Measurements from ENCODE around the gene CXCL5. TPM values are rescaled to one million over a fixed set of nuclear protein-coding genes. Genes with fewer than 3 reads are reported as not detected.
A peak's percentile ranks its signal among the peaks of the same experiment; 100 is the strongest.

CXCL5 gene
- 0.23 TPM in 1 of 2 replicates, not detected in the other for total RNA-seq (2014; rRNA removed; shearing (Covaris generic); ENCODE audit: low replicate concordance)

DNA sequence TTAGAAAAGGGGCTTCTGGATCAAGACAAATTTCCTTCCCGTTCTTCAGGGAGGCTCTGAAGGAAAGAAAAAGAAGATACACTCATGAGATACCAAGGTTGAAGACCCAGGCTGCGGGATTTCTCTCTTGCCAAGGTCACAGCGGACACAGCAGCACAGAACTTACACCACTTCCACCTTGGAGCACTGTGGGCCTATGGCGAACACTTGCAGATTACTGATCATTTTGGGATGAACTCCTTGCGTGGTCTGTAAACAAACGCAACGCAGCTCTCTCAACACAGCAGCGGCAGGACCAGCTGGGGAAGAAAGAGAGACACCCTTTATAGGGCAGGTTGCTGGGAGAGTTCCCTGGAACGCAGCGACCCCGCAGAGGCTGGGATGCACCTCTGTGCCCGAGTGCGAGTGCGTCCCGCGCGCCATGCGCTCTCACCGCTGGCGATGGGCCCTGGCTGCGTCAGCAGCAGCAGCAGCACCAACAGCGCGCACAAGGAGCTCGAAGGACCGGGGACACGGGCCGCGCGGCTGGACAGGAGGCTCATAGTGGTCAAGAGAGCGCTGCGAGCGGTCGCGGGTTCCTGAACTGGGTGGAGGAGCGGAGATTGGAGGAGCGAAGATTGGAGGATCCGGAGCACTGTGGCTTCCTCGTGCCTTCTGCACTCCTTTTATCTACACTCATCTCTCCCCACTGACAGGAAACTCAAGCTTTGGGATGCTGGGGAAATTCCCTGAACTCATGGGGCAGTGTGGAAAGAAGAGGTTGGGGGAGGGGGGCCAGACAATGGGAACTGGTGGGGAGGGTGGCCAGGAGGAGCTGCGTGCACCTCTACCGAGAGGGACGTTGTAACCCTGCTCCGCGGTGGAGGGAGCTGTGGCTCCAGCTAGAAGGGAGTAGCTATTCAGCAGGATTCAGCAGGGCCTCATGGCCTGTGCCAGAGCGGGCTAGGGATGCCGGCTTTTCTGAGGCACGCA, at the start of gene CXCL5:
TSS of gene CXCL5 (minus strand) at position 638 of the 972 bp plus-strand sequence. CDS start at position 542, 96 bp downstream.
- Histone ChIP-seq H3K4me3 (peak within 1 kb of the TSS; percentile 9), H3K27me3 (no peaks in the 10 kb centered on the region), H3K9me3 (no peaks in the 10 kb centered on the region), H3K36me3 (no peaks in the 10 kb centered on the region)
- DNase-seq = peak; percentile 41

GRCh38 chr4:74047152-74047551, 48.7 kb upstream of the CXCL5 start:
- H3K9me3 ChIP-seq = no peaks in the 10 kb centered on the region
- no peaks in the 10 kb centered on the region for H3K36me3 ChIP-seq
- no peak for DNase-seq
- H3K27me3 ChIP-seq = no peaks in the 10 kb centered on the region
- H3K4me3 ChIP-seq = no peak overlapping the region

DNA sequence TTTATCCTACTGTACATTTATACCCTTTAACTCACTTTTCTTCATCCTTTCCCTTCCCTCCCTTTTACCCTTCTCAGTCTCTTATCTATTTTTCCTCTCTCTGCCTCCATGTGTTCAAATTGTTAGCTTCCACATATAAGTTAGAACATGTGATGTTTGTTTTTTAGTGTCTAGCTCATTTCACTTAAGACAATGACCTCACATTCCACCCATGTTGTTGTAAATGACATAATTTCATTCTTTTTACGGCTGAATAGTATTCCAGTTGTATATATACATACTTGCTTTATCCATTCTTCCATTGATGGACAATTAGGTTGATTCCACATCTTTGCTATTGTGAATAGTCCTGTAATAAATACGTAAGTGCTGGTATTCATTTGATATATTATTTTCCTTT, 47.3 kb upstream of the CXCL5 start:
- Histone ChIP-seq H3K36me3 (no peaks in the 10 kb centered on the region), H3K4me3 (no peak overlapping the region), H3K9me3 (no peaks in the 10 kb centered on the region), H3K27me3 (no peaks in the 10 kb centered on the region)
- DNase-seq = no peak

DNA sequence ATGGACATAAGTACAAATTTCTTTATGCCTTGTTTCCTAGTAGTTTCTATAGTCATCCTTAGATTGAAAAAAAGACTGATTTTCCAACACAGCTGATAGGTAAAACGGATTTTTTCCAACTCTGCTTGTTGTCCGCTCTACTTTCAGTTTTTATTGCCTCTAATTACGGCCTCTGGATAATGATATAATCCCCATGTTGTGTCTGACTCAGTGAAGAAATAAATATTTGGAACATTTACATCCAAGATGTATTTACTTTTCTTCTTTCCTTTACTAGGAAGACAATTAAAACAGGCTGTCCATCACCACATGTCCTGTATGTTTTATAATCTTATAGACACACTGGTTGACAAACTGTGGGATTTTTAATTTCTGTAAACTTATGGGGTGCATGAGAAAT, 46.8 kb upstream of the CXCL5 start:
- Histone ChIP-seq H3K4me3 (no peak overlapping the region), H3K27me3 (no peaks in the 10 kb centered on the region), H3K9me3 (no peaks in the 10 kb centered on the region), H3K36me3 (no peaks in the 10 kb centered on the region)
- DNase-seq = no peak

- no peaks in the 10 kb centered on the region for H3K36me3 ChIP-seq
- H3K9me3 ChIP-seq = no peaks in the 10 kb centered on the region
- no peaks in the 10 kb centered on the region for H3K27me3 ChIP-seq
- no peak for DNase-seq
- H3K4me3 ChIP-seq = no peak overlapping the region
These were observed 46.2 kb upstream of the CXCL5 start for GRCh38 chr4:74044677-74045076.

GRCh38 chr4:74042681-74043080, 44.2 kb upstream of the CXCL5 start:
- DNase-seq = no peak
- H3K36me3 ChIP-seq = no peaks in the 10 kb centered on the region
- no peaks in the 10 kb centered on the region for H3K9me3 ChIP-seq
- no peak overlapping the region for H3K4me3 ChIP-seq
- H3K27me3 ChIP-seq = no peaks in the 10 kb centered on the region

DNA sequence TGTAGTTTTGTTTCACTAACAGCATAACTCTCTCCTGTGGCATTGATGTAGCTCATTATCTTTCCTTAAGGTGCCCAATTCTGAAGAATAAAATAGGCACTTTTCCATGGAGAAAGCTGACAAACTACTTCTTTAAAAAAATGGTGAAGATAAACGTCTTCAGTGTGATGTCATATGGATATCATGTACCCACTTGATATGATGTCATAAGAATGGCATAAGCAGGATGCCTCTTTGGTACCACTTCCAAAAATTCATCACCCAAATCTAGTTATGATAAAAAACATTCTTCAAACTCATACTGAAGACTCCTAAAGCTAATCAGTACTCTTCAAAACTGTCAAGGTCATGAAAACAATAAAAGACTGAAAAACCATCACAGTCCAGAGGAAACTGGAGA, 42.9 kb upstream of the CXCL5 start:
- Histone ChIP-seq H3K4me3 (no peak overlapping the region), H3K9me3 (no peaks in the 10 kb centered on the region), H3K27me3 (no peaks in the 10 kb centered on the region), H3K36me3 (no peaks in the 10 kb centered on the region)
- no peak for DNase-seq

GRCh38 chr4:74039315-74039763, 40.9 kb upstream of the CXCL5 start:
- Histone ChIP-seq H3K4me3 (peak overlapping the region; percentile 73), H3K27me3 (no peaks in the 10 kb centered on the region), H3K9me3 (no peaks in the 10 kb centered on the region), H3K36me3 (no peaks in the 10 kb centered on the region)
- DNase-seq = no peak

DNA sequence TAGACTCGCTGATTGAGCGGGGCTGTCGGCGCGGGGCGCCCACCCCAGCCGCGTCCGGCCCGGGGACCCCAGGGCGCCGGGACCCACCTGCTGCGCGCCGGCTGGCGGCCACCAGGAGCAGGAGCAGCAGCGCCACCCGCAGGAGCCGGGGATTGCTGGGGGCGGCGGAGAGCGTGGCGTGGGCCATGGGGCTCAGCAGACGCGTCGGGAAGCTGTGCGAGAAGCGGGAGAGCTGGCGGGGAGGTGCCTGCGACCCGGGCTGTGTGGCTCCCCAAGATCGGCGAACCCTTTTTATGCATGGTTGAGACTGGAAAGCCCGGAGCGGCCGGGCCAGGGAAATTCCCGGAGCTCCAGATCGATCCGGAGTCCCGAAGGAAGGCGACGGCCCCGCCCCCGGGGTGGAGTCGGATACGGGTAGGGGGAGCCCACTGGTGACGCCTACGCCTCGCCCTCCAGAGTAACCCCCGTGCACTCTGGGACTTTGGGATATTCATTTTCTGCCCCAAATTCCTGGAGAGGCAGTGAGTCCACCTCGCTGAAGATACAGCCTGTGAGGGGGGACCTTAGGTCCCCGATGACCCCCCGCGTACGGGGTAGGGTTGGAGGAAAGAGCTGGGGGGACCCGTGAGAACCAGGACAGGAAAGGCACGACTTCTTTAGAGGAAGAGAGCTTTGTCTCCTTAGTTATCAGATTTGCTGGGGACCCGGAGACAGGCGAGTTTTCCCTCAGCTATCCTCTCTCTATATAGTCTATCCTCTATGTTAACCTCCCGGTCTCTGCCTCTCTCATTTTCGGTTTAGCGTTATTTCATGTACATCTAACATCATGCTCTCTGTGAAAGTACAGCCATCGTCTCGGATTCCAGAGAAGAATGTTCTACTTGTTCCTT, 40.2 kb upstream of the CXCL5 start, which contains the start of gene CXCL3:
TSS of gene CXCL3 (minus strand) at position 265 of the 890 bp plus-strand sequence. CDS start at position 187, 78 bp downstream.
- peak; percentile 72 for DNase-seq
- H3K36me3 ChIP-seq = no peaks in the 10 kb centered on the region
- H3K9me3 ChIP-seq = no peaks in the 10 kb centered on the region
- H3K27me3 ChIP-seq = no peaks in the 10 kb centered on the region
- H3K4me3 ChIP-seq = peak within 1 kb of the TSS; percentile 73

DNA sequence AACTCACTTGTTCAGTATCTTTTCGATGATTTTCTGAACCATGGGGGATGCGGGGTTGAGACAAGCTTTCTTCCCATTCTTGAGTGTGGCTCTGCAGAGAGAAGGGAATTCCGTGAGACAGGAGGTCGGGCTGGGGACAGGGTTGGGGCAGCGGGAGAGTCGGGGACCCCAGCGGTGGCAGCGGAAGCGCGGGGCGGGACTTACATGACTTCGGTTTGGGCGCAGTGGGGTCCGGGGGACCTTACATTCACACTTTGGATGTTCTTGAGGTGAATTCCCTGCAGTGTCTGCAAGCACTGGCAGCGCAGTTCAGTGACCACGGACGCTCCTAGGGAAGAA, 39.6 kb upstream of the CXCL5 start:
- Histone ChIP-seq H3K4me3 (peak overlapping the region; percentile 73), H3K27me3 (no peaks in the 10 kb centered on the region), H3K9me3 (no peaks in the 10 kb centered on the region), H3K36me3 (no peaks in the 10 kb centered on the region)
- no peak for DNase-seq

GRCh38 chr4:74037076-74037955, 38.8 kb upstream of the CXCL5 start:
- Histone ChIP-seq H3K36me3 (no peaks in the 10 kb centered on the region), H3K4me3 (peak overlapping the region; percentile 73), H3K27me3 (no peaks in the 10 kb centered on the region), H3K9me3 (no peaks in the 10 kb centered on the region)
- no peak for DNase-seq

DNA sequence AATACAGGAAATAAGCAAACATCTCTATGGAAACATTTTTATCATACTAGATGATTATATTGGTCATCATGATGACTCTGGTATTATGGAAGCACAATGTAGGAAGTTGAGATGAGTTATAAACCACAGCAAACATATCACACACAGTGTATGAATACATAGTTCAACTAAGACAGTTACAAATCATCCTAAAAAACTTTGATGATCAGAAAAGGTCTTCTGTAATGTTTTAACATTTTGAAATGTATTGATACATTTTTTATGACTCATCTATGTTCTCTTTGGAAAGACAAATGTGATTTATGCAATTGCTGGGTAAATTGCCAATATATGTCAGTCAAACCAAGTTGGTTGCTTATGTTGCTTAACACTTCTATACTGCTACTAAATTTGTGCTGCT, 35.3 kb upstream of the CXCL5 start:
- Histone ChIP-seq H3K27me3 (no peaks in the 10 kb centered on the region), H3K36me3 (no peaks in the 10 kb centered on the region), H3K4me3 (no peak overlapping the region), H3K9me3 (no peaks in the 10 kb centered on the region)
- no peak for DNase-seq

- peak; percentile 57 for DNase-seq
- no peaks in the 10 kb centered on the region for H3K9me3 ChIP-seq
- no peaks in the 10 kb centered on the region for H3K27me3 ChIP-seq
- H3K36me3 ChIP-seq = no peaks in the 10 kb centered on the region
- no peak overlapping the region for H3K4me3 ChIP-seq
These were observed 33.6 kb upstream of the CXCL5 start for GRCh38 chr4:74032064-74032463.

GRCh38 chr4:74031576-74031975, 33.1 kb upstream of the CXCL5 start:
- no peaks in the 10 kb centered on the region for H3K9me3 ChIP-seq
- H3K4me3 ChIP-seq = no peak overlapping the region
- H3K27me3 ChIP-seq = no peaks in the 10 kb centered on the region
- H3K36me3 ChIP-seq = no peaks in the 10 kb centered on the region
- no peak for DNase-seq

GRCh38 chr4:74030285-74030684, 31.8 kb upstream of the CXCL5 start:
- no peaks in the 10 kb centered on the region for H3K27me3 ChIP-seq
- no peak overlapping the region for H3K4me3 ChIP-seq
- no peaks in the 10 kb centered on the region for H3K9me3 ChIP-seq
- H3K36me3 ChIP-seq = no peaks in the 10 kb centered on the region
- DNase-seq = no peak

DNA sequence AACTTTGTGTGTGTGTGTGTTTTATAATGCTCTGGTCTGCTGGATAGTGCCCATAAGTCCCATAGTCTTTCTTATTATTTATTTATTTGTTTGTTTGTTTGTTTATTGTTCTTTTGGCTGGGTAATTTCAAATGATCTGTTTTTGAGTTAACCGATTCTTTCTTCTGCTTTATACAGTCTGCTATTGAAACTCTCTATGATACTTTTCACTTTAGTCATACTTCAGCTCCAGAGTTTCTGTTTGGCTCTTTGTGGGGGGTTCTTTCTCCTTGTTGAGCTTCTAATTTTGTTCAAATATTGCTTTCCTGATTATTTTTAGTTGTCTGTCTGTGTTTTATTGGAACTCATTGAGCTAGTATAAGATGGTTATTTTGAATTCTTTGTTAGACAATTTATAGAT, 30.0 kb upstream of the CXCL5 start:
- Histone ChIP-seq H3K27me3 (no peaks in the 10 kb centered on the region), H3K9me3 (no peaks in the 10 kb centered on the region), H3K4me3 (no peak overlapping the region), H3K36me3 (no peaks in the 10 kb centered on the region)
- DNase-seq = no peak

All from MG63 (cell line).